Endothelial cell of umbilical vein (primary cell): Measurements from ENCODE around the gene KCTD18. TPM values are rescaled to one million over a fixed set of nuclear protein-coding genes. Genes with fewer than 3 reads are reported as not detected.

Source experiments
- BruUV-seq: library from RNA; stranded (reverse); fragments of 400-500 nt; replicated peaks from 2 replicates; lab custom pipeline; 2021; lab: Mats Ljungman, UMichigan
- CTCF ChIA-PET: fragments of 300-600, 350-600 bp; sonication (Branson Sonifier 250); formaldehyde crosslinking; loops from one replicate; lab custom pipeline; 2021; ENCODE audit warnings: antibody characterized with exemption, inconsistent platforms; lab: Charles Lee
- POLR2A ChIA-PET: fragments of 300-600, 350-600 bp; sonication (Branson Sonifier 250); formaldehyde crosslinking; loops from one replicate; lab custom pipeline; 2021; ENCODE audit warnings: antibody characterized with exemption, inconsistent platforms; lab: Charles Lee
- DNase-seq: peaks from one replicate; pipeline ENCODE4 v3.0.0-alpha.2; 2011; ENCODE audit warnings: low read depth, low spot score
- FAIRE-seq: peaks from 2 replicates; lab custom pipeline; 2011; peaks lifted over from hg19 to GRCh38; lab: Jason Lieb, UNC
- H2AFZ ChIP-seq: 2 replicates; pipeline ENCODE4 v1.6.0; 2012; ENCODE audit warnings: low read depth, low read length, control low read depth, inconsistent platforms
- H3K27ac ChIP-seq: 2 replicates; pipeline ENCODE4 v1.5.1; 2011; ENCODE audit warnings: low read depth, mild to moderate bottlenecking, control low read depth, low read length, moderate library complexity; ENCODE audit not compliant: insufficient read depth
- H3K27me3 ChIP-seq, 2 experiments: 2 replicates each; pipeline versions ENCODE4 v1.6.0 to v1.6.1; 2011; ENCODE audit warnings: low read length in 2 of 2, mixed read lengths in 1 of 2; ENCODE audit not compliant: control insufficient read depth in 2 of 2, insufficient read depth in 2 of 2
- H3K36me3 ChIP-seq, 2 experiments: 2 replicates in 1 of 2; 3 replicates in 1 of 2; pipeline ENCODE4 v1.5.1; 2011; ENCODE audit warnings: low read length in 2 of 2, mild to moderate bottlenecking in 1 of 2, moderate library complexity in 1 of 2; ENCODE audit not compliant: control insufficient read depth in 2 of 2, insufficient read depth in 2 of 2; ENCODE audit errors: extremely low read depth in 1 of 2
- H3K4me1 ChIP-seq: 3 replicates; pipeline ENCODE4 v1.5.1; 2011; ENCODE audit warnings: mild to moderate bottlenecking, low read length; ENCODE audit not compliant: control insufficient read depth, insufficient read depth; ENCODE audit errors: extremely low read depth
- H3K4me2 ChIP-seq: 2 replicates; pipeline ENCODE4 v1.6.1; 2011; ENCODE audit warnings: low read length, control low read depth, mixed read lengths; ENCODE audit not compliant: insufficient read depth
- H3K4me3 ChIP-seq, 3 experiments: fragments of 200-600 bp in 1 of 3; sonication (generic), shearing (Covaris generic) in 1 of 3; replicated peaks in 1 of 3; 2 replicates each; pipeline ENCODE4 v1.5.1; 2011 to 2016; ENCODE audit warnings: control low read depth in 3 of 3, low read length in 3 of 3, mild to moderate bottlenecking in 2 of 3, inconsistent platforms in 1 of 3, low read depth in 1 of 3, moderate library complexity in 1 of 3; ENCODE audit not compliant: insufficient read depth in 1 of 3
- H3K79me2 ChIP-seq: 2 replicates; pipeline ENCODE4 v1.6.0; 2012; ENCODE audit warnings: low read length, inconsistent platforms; ENCODE audit not compliant: control insufficient read depth, insufficient read depth
- H3K9ac ChIP-seq: replicated peaks from 2 replicates; pipeline ENCODE3; 2011; ENCODE audit warnings: low read length, control low read depth; ENCODE audit not compliant: insufficient read depth; ENCODE audit errors: extremely low read depth
- H3K9me1 ChIP-seq: replicated peaks from 3 replicates; pipeline ENCODE4 v1.6.0; 2011; ENCODE audit warnings: mild to moderate bottlenecking, low read length; ENCODE audit not compliant: control insufficient read depth, insufficient read depth; ENCODE audit errors: extremely low read depth
- H3K9me3 ChIP-seq: replicated peaks from 2 replicates; pipeline ENCODE4 v1.5.1; 2012; ENCODE audit warnings: low read length, inconsistent platforms; ENCODE audit not compliant: control insufficient read depth, insufficient read depth
- H4K20me1 ChIP-seq: replicated peaks from 2 replicates; pipeline ENCODE3; 2011; ENCODE audit warnings: mild to moderate bottlenecking, low read length; ENCODE audit not compliant: control insufficient read depth, insufficient read depth; ENCODE audit errors: extremely low read depth
- CTCF ChIP-seq, 2 donors: IDR thresholded peaks; 1 replicate in 1 of 2; 2 replicates in 1 of 2; pipeline ENCODE4 v1.5.1; 2011; ENCODE audit warnings: low read length in 2 of 2, mild to moderate bottlenecking in 2 of 2, moderate library complexity in 2 of 2, control low read depth in 1 of 2, inconsistent platforms in 1 of 2, low read depth in 1 of 2; ENCODE audit not compliant: insufficient read depth in 1 of 2; ENCODE audit errors: extremely low read depth in 1 of 2
- EZH2 ChIP-seq: IDR thresholded peaks from 2 replicates; pipeline ENCODE4 v1.6.1; 2012; ENCODE audit warnings: borderline replicate concordance, low read depth, mild to moderate bottlenecking, moderate library complexity, low read length, inconsistent platforms; ENCODE audit not compliant: severe bottlenecking
- FOS ChIP-seq: IDR thresholded peaks from 2 replicates; pipeline ENCODE4 v1.6.1; 2011; ENCODE audit warnings: mild to moderate bottlenecking, low read length, moderate library complexity, borderline replicate concordance; ENCODE audit not compliant: insufficient read depth
- GATA2 ChIP-seq: IDR thresholded peaks from 2 replicates; pipeline ENCODE4 v1.7.0; 2011; ENCODE audit warnings: low read depth, mild to moderate bottlenecking, moderate library complexity, mixed read lengths, low read length; ENCODE audit not compliant: insufficient read length, insufficient read depth
- JUN ChIP-seq: IDR thresholded peaks from 2 replicates; pipeline ENCODE4 v1.6.1; 2011; ENCODE audit warnings: borderline replicate concordance, low read depth; ENCODE audit not compliant: insufficient read length, insufficient read depth
- MYC ChIP-seq: IDR thresholded peaks from one replicate; pipeline ENCODE4 v1.6.1; 2011; ENCODE audit warnings: mild to moderate bottlenecking, low read depth, low read length
- POLR2A ChIP-seq: IDR thresholded peaks from 2 replicates; pipeline ENCODE4 v1.6.1; 2012; ENCODE audit warnings: low read depth, mild to moderate bottlenecking, control low read depth, low read length
- POLR2AphosphoS5 ChIP-seq: IDR thresholded peaks from 2 replicates; pipeline ENCODE4 v1.6.1; 2012; ENCODE audit warnings: low read depth, mild to moderate bottlenecking, control low read depth, low read length, moderate library complexity; ENCODE audit not compliant: insufficient read depth
- dilution Hi-C: fragments of 300-500 bp; cut with MboI; formaldehyde crosslinking; loops from one replicate; pipeline ENCODE4 v1.15.0; 2019; ENCODE audit warnings: low sequenced_read_pairs; ENCODE audit not compliant: extremely low pct_ligation_motif_present
- intact Hi-C: fragments of 100-400 bp; cut with micrococcal nuclease; formaldehyde crosslinking; loops from one replicate; pipeline ENCODE4 v1.10.0; 2022
- polyA plus RNA-seq, 4 experiments: library from polyadenylated mRNA; depleted of rRNA in 3 of 4; stranded (reverse) in 3 of 4; unstranded in 1 of 4; fragments of >200 nt; gene quantifications; 2 replicates each; pipeline versions ENCODE4 v1.2.1 to v1.2.3, GENCODE V29; 2011 to 2012; ENCODE audit warnings: missing spikeins in 1 of 4
- total RNA-seq: library from RNA; stranded (reverse); gene quantifications from 2 replicates; pipeline ENCODE4 v1.2.3, GENCODE V29; 2021
- TF ChIP-seq, protein P1 (sequence below): IDR thresholded peaks from 2 replicates; pipeline ENCODE4 v1.6.1; 2011; ENCODE audit not compliant: insufficient read depth, insufficient read length

Gene KCTD18
- total and polyA plus RNA-seq, 2 donors (not counting 3 experiments of a cell fraction or from before 2014, with no cell fraction given): 2.6 to 6.6 TPM

- H4K20me1 ChIP-seq: no peaks in the 10 kb centered on the region
- ChIA-PET CTCF (interaction anchor here (1.2 to 1.7 kb wide), 2 partner anchors 12 to 487 kb away, joined by 3 to 7 read pairs; no protein-coding TSS in a partner anchor), POLR2A (no interaction called here)
- no peak overlapping the region for H3K4me3 ChIP-seq
- dilution Hi-C loops (no loop called here), intact Hi-C loops (no loop called here)
- H3K27me3 ChIP-seq: no peaks in the 10 kb centered on the region
- no peaks in the 10 kb centered on the region for H3K9me1 ChIP-seq
- DNase-seq: no peak
- no peaks in the 10 kb centered on the region for H3K4me1 ChIP-seq
- no TSS peak for BruUV-seq
- TF ChIP-seq JUN (no peak), GATA2 (no peak), MYC (no peak), POLR2A (no peak), EZH2 (no peak), POLR2AphosphoS5 (no peak), FOS (no peak), CTCF (IDR thresholded peaks at IDR 0.05; ENCODE audit: extremely low read depth in 1 of 2, insufficient read depth in 1 of 2, low read depth in 1 of 2, low read length in 2 of 2) (no peak)
- TF ChIP-seq, protein P1, sequence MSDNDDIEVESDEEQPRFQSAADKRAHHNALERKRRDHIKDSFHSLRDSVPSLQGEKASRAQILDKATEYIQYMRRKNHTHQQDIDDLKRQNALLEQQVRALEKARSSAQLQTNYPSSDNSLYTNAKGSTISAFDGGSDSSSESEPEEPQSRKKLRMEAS: no peak
- H3K27ac ChIP-seq: no peak overlapping the region
- FAIRE-seq: no peak
- H3K9ac ChIP-seq: no peak overlapping the region
- no peak overlapping the region for H2AFZ ChIP-seq
- H3K9me3 ChIP-seq: no peaks in the 10 kb centered on the region
- no peak overlapping the region for H3K4me2 ChIP-seq
- peaks cover 5 to 6% of the 10 kb centered on the region in 2 experiments for H3K36me3 ChIP-seq
- H3K79me2 ChIP-seq: no peaks in the 10 kb centered on the region
Observed at GRCh38 chr2:200466425-200467418, 43.1 kb downstream of the KCTD18 start.
